AG04449 (cell line): ENCODE data around the gene TMEM229A.

ENCODE experiments used
- CTCF ChIA-PET: fragments of 350-600 bp; formaldehyde crosslinking; extraction: SDS; loops from one replicate; lab custom pipeline; 2021; ENCODE audit warnings: antibody characterized with exemption; lab: Yijun Ruan, JAX
- POLR2A ChIA-PET: fragments of 400-600, 350-600 bp; formaldehyde crosslinking; extraction: SDS; loops from one replicate; lab custom pipeline; 2020; ENCODE audit warnings: antibody characterized with exemption, inconsistent platforms; lab: Yijun Ruan, JAX
- DNase-seq: peaks from one replicate; pipeline ENCODE4 v3.0.0-alpha.2; 2010; ENCODE audit warnings: low read depth, low spot score
- H3K4me3 ChIP-seq: 2 replicates; pipeline ENCODE4 v1.5.1; 2011; ENCODE audit warnings: low read depth, mild to moderate bottlenecking, control low read depth, low read length
- TF ChIP-seq, protein P1 (sequence below): IDR thresholded peaks from one replicate; pipeline ENCODE4 v1.5.1; 2011; ENCODE audit warnings: mild to moderate bottlenecking, moderate library complexity, low read length, control low read depth, inconsistent platforms; ENCODE audit not compliant: insufficient read depth; ENCODE audit errors: missing control alignments

TMEM229A gene

DNA sequence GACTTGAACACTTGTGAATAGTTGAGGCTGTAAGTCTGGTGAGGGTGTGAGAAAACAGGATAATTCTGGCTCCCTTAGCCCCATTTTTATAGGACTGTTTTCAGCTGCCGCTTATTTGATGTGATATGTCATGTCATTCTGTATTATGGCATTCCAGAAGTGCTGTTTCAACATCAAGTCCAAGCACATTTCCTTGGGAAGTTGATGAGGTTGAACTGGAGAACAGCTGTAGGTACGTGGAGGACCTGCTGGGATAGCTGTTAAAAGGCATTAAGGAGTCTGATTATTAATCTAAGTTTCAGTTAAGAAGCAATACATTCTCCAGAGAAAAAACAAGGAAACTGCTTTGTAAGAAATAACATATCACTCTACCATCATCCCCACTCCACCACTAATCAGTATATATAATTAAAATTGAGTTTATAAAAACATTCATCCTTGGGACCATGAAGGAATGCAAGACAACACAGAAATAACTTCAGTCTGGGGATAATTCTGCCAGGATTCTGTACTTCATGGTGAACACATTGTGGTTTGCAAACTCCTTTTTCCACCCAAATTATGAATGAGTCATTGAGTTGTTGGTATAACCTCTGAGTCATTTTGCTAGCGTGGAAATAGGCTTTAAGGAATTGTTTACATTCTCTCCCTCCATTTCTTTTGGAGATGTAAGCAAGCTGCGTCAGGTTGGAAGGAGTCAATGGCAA, 39.9 kb upstream of the TMEM229A start:
- ChIA-PET POLR2A (no interaction called here), CTCF (no interaction called here)
- no peak overlapping the region for H3K4me3 ChIP-seq
- peak; percentile 7 for DNase-seq
- TF ChIP-seq, protein P1, sequence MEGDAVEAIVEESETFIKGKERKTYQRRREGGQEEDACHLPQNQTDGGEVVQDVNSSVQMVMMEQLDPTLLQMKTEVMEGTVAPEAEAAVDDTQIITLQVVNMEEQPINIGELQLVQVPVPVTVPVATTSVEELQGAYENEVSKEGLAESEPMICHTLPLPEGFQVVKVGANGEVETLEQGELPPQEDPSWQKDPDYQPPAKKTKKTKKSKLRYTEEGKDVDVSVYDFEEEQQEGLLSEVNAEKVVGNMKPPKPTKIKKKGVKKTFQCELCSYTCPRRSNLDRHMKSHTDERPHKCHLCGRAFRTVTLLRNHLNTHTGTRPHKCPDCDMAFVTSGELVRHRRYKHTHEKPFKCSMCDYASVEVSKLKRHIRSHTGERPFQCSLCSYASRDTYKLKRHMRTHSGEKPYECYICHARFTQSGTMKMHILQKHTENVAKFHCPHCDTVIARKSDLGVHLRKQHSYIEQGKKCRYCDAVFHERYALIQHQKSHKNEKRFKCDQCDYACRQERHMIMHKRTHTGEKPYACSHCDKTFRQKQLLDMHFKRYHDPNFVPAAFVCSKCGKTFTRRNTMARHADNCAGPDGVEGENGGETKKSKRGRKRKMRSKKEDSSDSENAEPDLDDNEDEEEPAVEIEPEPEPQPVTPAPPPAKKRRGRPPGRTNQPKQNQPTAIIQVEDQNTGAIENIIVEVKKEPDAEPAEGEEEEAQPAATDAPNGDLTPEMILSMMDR: no peak

DNA sequence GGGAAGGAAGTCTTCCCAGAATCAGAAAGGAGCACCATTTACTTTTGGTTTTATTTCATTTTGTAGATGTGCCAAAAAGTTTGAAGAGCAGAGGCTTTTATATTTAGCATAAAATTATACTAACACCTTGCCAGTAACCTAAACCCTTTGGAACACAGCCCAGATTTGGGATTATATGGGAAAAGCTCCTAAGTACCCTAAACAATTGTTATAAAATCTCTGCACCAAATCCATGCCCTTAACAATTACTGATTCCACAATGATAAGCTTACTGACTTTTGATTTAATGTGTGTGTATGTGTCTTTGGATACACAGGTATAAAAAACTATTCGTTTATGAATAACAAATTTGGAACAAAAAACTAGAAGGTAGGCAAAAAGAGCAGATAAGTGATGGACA, 39.0 kb upstream of the TMEM229A start:
- POLR2A ChIA-PET: no interaction called here
- CTCF ChIA-PET: no interaction called here
- no peak overlapping the region for H3K4me3 ChIP-seq
- TF ChIP-seq, protein P1: no peak
- DNase-seq: no peak

DNA sequence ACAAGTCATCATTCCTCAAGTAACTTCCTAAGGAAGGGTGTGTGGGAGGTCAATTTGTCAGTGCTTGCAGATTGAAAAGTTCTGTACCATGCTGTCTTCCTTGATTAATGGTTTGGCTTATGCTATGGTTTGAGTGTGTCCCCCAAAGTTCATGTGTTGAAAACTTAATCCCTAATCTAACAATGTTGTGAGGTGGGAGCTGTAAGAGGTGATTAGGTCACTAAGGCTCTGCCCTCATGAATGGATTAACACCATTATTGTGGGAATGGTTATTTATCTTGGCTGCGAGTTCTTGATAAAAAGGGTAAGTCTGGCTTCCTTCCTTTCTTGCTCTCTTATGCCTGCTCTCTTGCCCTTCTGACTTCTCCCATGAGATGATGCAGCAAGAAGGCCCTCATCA, 29.3 kb upstream of the TMEM229A start:
- DNase-seq: no peak
- H3K4me3 ChIP-seq: no peak overlapping the region
- TF ChIP-seq, protein P1: no peak
- ChIA-PET POLR2A (no interaction called here), CTCF (no interaction called here)

DNA sequence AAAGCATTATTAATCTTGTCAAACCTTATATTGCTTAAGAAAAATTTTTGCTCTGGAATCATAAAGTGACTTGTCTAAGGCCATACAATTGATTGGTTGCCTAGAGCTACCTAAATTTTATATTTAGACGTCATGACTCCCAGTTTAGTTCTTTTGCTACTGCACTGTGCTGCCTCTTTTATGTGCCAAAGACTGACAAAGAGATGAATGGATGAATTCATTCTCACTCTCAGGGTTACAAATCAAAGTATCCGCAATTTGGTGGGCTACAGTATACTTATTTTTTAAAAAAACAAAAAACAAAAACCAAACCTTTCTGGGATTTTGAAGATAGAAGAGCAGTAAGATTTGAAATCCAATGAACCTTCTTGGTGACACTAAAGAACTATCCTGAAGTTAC, 27.7 kb upstream of the TMEM229A start:
- ChIA-PET CTCF (no interaction called here), POLR2A (no interaction called here)
- no peak for DNase-seq
- H3K4me3 ChIP-seq: no peak overlapping the region
- TF ChIP-seq, protein P1: no peak

DNA sequence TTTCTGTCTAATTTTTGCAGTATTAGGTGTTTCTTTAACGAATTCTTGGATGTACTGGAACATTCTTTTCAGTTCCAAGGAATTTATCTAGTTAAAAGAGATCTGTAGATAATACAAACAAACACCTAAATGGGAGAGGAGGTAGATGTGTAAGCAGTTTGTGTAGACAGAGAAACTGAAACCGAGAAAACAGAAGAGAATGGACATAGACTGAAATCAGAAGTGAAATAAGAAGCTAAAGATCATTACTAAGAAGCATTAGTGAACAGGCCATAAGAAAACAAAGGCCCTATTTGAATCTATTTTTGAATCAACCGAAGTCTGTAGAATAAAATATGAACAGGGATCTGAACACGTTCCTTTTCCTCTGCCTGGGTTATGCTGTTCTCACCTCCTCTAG, 26.5 kb upstream of the TMEM229A start:
- TF ChIP-seq, protein P1: no peak
- no peak for DNase-seq
- ChIA-PET POLR2A (no interaction called here), CTCF (no interaction called here)
- H3K4me3 ChIP-seq: no peak overlapping the region

DNA sequence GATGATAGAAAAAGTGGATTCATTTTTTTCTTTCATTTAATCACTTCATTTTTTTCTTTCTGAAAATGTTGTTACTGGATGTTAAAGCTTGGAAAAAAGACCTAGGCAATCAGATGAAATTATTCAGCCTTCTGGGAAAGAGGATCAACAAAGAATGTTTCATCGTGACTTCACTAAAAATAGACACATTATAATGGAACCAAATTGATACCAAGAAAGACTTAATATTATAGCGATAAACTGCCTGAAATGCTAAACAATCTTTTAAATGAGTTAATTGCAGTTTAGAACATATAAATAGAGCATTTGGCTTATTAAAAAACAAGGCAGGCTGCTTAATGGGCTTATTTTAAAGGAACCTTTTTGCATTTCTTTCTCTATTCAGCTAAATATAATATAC, 25.6 kb upstream of the TMEM229A start:
- TF ChIP-seq, protein P1: no peak
- no peak for DNase-seq
- H3K4me3 ChIP-seq: no peak overlapping the region
- ChIA-PET CTCF (no interaction called here), POLR2A (no interaction called here)
